HL-60 (cell line): ENCODE data around the gene NBEAL1.
"Not testable (repeated sequence)": the region's sequence is repeated elsewhere in the genome, so short reads cannot be mapped to it uniquely, and the experiment has no call there.

Source experiments
- DNase-seq, 2 experiments: peaks; one replicate each; pipeline ENCODE4 v3.0.0-alpha.2; 2010 to 2020; ENCODE audit warnings: low read depth in 1 of 2, low spot score in 1 of 2
- H3K27ac ChIP-seq: fragments of 250-450 bp; sonication (Bioruptor Pico); replicated peaks from 2 replicates; pipeline ENCODE4 v1.5.1; 2020; ENCODE audit warnings: mild to moderate bottlenecking, moderate library complexity
- H3K27me3 ChIP-seq: fragments of 250-450 bp; sonication (Bioruptor Pico); 2 replicates; pipeline ENCODE4 v1.5.1; 2021; ENCODE audit warnings: mild to moderate bottlenecking, moderate library complexity; ENCODE audit not compliant: insufficient read depth, poor library complexity, severe bottlenecking
- H3K4me3 ChIP-seq: replicated peaks from 2 replicates; pipeline ENCODE4 v1.5.1; 2011; ENCODE audit warnings: mild to moderate bottlenecking, control low read depth, low read length; ENCODE audit not compliant: insufficient read depth
- GABPA ChIP-seq: IDR thresholded peaks from 2 replicates; pipeline ENCODE4 v1.6.1; 2012; ENCODE audit warnings: low read depth
- POLR2AphosphoS5 ChIP-seq: IDR thresholded peaks from 2 replicates; pipeline ENCODE4 v1.6.1; 2012; ENCODE audit warnings: low read depth
- SPI1 ChIP-seq: IDR thresholded peaks from 2 replicates; pipeline ENCODE4 v1.6.1; 2012; ENCODE audit warnings: low read depth, mild to moderate bottlenecking, borderline replicate concordance
- TF ChIP-seq, protein P1 (sequence below): IDR thresholded peaks from 2 replicates; pipeline ENCODE4 v1.6.1; 2012; ENCODE audit warnings: low read depth; ENCODE audit not compliant: insufficient replicate concordance
- TF ChIP-seq, protein P2 (sequence below): IDR thresholded peaks from one replicate; pipeline ENCODE4 v1.5.1; 2011; ENCODE audit warnings: low read length, control low read depth, inconsistent platforms; ENCODE audit not compliant: insufficient read depth

NBEAL1 gene

DNA sequence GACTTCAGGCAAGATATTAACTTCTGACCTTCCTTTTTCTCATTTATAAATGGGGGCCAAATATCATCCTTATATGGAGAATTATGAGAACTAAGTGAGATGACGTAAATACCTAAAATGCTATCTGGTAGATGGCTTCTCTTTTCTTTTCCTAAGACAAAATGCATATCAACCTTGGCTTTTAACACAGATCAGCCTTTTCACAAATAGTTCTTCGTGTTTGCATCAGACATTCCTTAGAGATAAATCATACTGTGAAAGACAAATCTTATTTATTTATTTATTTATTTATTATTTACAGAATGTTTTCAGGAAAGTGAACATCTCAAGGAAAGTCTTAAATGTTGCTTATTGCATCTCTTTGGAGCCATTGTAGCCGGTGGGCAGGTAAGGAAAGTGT, 62.8 kb downstream of the NBEAL1 start:
- Histone ChIP-seq H3K27ac (no peak overlapping the region), H3K4me3 (no peak overlapping the region), H3K27me3 (no peaks in the 10 kb centered on the region)
- DNase-seq = no peak
- TF ChIP-seq SPI1 = no peak
- TF ChIP-seq, protein P1, sequence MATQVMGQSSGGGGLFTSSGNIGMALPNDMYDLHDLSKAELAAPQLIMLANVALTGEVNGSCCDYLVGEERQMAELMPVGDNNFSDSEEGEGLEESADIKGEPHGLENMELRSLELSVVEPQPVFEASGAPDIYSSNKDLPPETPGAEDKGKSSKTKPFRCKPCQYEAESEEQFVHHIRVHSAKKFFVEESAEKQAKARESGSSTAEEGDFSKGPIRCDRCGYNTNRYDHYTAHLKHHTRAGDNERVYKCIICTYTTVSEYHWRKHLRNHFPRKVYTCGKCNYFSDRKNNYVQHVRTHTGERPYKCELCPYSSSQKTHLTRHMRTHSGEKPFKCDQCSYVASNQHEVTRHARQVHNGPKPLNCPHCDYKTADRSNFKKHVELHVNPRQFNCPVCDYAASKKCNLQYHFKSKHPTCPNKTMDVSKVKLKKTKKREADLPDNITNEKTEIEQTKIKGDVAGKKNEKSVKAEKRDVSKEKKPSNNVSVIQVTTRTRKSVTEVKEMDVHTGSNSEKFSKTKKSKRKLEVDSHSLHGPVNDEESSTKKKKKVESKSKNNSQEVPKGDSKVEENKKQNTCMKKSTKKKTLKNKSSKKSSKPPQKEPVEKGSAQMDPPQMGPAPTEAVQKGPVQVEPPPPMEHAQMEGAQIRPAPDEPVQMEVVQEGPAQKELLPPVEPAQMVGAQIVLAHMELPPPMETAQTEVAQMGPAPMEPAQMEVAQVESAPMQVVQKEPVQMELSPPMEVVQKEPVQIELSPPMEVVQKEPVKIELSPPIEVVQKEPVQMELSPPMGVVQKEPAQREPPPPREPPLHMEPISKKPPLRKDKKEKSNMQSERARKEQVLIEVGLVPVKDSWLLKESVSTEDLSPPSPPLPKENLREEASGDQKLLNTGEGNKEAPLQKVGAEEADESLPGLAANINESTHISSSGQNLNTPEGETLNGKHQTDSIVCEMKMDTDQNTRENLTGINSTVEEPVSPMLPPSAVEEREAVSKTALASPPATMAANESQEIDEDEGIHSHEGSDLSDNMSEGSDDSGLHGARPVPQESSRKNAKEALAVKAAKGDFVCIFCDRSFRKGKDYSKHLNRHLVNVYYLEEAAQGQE = no peak
- no peak for TF ChIP-seq GABPA
- TF ChIP-seq, protein P2, sequence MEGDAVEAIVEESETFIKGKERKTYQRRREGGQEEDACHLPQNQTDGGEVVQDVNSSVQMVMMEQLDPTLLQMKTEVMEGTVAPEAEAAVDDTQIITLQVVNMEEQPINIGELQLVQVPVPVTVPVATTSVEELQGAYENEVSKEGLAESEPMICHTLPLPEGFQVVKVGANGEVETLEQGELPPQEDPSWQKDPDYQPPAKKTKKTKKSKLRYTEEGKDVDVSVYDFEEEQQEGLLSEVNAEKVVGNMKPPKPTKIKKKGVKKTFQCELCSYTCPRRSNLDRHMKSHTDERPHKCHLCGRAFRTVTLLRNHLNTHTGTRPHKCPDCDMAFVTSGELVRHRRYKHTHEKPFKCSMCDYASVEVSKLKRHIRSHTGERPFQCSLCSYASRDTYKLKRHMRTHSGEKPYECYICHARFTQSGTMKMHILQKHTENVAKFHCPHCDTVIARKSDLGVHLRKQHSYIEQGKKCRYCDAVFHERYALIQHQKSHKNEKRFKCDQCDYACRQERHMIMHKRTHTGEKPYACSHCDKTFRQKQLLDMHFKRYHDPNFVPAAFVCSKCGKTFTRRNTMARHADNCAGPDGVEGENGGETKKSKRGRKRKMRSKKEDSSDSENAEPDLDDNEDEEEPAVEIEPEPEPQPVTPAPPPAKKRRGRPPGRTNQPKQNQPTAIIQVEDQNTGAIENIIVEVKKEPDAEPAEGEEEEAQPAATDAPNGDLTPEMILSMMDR = no peak
- no peak for TF ChIP-seq POLR2AphosphoS5

DNA sequence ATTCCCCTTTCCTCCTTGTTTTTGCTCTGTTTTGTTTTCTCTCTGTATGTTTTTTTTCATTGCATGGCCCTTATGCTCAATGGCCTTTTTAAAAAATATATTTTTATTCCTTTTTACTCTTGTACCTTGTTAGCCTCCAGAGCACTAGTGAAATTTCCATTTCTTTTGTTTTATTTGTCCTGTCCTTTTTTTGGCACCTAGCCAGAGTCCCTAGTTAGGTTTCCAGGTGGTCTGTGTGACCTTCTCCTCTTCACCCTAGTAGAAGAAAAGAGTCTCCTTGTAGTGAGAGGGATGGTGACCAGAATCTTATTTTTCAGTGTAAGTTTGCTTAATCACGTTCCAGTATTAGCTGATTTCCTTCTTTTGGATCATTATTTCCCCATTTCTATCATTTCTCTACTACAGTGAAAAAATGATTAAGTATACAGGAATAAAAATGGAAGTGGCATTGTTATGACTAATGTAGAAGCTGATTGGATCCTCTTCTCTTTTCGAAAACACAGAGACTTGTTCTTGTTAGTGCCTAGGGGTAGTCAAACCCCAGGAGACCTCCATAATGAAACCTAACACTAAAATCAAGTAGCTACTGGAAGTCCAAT, 65.9 kb downstream of the NBEAL1 start:
- H3K27me3 ChIP-seq = no peaks in the 10 kb centered on the region
- no peak overlapping the region for H3K27ac ChIP-seq
- TF ChIP-seq, protein P2 = no peak
- no peak for TF ChIP-seq POLR2AphosphoS5
- TF ChIP-seq GABPA = no peak
- no peak overlapping the region for H3K4me3 ChIP-seq
- no peak for DNase-seq

DNA sequence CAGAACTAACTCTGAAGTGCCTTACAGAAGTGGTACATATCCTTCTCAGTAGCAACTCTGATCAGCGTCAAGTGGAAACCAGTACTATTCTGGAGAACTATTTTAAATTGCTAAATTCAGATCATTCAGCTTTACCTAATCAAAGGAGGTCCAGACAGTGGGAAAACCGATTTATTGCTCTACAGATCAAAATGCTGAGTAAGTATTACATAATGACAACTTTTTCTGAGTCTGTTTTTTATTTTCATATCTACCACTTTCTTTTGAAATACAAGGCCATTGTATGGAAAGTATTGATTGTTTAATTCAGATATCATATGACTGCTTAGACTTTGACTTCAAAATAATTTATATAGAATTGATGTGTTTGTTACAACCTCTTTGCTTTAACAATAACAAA, 68.7 kb downstream of the NBEAL1 start:
- DNase-seq = no peak
- TF ChIP-seq SPI1 = no peak
- TF ChIP-seq, protein P2 = no peak
- no peak for TF ChIP-seq POLR2AphosphoS5
- TF ChIP-seq GABPA = no peak
- TF ChIP-seq, protein P1 = no peak
- Histone ChIP-seq H3K27me3 (no peaks in the 10 kb centered on the region), H3K27ac (no peak overlapping the region), H3K4me3 (no peak overlapping the region)

DNA sequence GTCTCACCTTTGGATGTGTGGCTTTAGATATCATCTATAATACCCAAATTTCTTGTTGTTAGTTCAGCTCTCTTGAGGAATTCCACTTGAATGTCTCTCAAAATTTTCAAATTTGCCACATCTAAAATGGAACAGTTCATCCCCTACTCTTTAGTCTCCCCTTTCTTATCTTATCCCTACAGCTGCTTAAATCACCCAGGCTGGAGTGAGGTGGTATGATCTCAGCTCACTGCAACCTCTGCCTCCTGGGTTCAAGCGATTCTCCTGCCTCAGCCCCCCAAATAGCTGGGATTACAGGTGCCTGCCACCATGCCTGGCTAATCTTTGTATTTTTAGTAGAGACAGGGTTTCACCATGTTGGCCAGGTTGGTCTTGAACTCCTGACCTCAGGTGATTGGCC, 71.7 kb downstream of the NBEAL1 start:
- not testable (repeated sequence) for H3K27ac ChIP-seq, DNase-seq, H3K27me3 ChIP-seq, H3K4me3 ChIP-seq

DNA sequence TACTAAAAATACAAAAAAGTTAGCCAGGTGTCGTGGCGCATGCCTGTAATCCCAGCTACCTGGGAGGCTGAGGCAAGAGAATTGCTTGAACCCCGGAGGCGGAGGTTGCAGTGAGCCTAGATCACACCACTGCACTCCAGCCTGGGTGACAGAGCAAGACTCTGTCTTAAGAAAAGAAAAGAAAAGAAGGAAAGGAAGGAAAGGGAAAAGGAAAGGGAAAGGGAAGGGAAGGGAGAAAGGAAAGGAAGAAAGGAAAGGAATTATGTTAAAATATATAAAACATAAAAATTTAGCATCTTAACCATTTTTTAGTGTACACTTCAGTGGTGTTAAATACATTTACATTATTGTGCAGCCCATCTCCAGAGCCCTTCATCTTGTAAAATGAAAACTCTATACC, 76.0 kb downstream of the NBEAL1 start:
- not testable (repeated sequence) for H3K27me3 ChIP-seq, DNase-seq, H3K27ac ChIP-seq, H3K4me3 ChIP-seq
